ENCODE measurements around the gene AZIN2.
"Not testable (repeated sequence)": the region's sequence is repeated elsewhere in the genome, so short reads cannot be mapped to it uniquely, and the experiment has no call there.

Gene AZIN2

GRCh38 chr1:33061834-33062233, 19.1 kb upstream of the AZIN2 start:
- Histone ChIP-seq H3K4me1 (ENCODE audit: insufficient read depth, low read length) (no peaks in the 10 kb centered on the region), H3K27me3 (ENCODE audit: insufficient read depth, low read length) (no peaks in the 10 kb centered on the region), H3K9ac (ENCODE audit: low read depth, low read length) (no peak overlapping the region), H3K9me3 (ENCODE audit: insufficient read depth, low read depth, low read length) (peaks cover 31% of the 10 kb centered on the region), H3K36me3 (ENCODE audit: insufficient read depth, low read length) (no peaks in the 10 kb centered on the region), H3K4me3 (ENCODE audit: low read length) (no peak overlapping the region), H3K27ac (ENCODE audit: low read depth, low read length) (no peak overlapping the region)

- 95% methylated on average over 9 of the region's 9 CpGs for WGBS
- not testable (repeated sequence) for H3K4me3 ChIP-seq (ENCODE audit: low read length); H3K4me1 ChIP-seq (ENCODE audit: insufficient read depth, low read length); H3K36me3 ChIP-seq (ENCODE audit: insufficient read depth, low read length); H3K27ac ChIP-seq (ENCODE audit: low read depth, low read length); H3K27me3 ChIP-seq (ENCODE audit: insufficient read depth, low read length); H3K9ac ChIP-seq (ENCODE audit: low read depth, low read length)
- H3K9me3 ChIP-seq (ENCODE audit: insufficient read depth, low read depth, low read length): peaks cover 31% of the 10 kb centered on the region
Measured at GRCh38 chr1:33064284-33064683, 16.7 kb upstream of the AZIN2 start.

- Histone ChIP-seq H3K9ac (ENCODE audit: low read depth, low read length) (no peak overlapping the region), H3K9me3 (ENCODE audit: insufficient read depth, low read depth, low read length) (peaks cover 31% of the 10 kb centered on the region), H3K27me3 (ENCODE audit: insufficient read depth, low read length) (no peaks in the 10 kb centered on the region), H3K4me3 (ENCODE audit: low read length) (no peak overlapping the region), H3K36me3 (ENCODE audit: insufficient read depth, low read length) (no peaks in the 10 kb centered on the region), H3K4me1 (ENCODE audit: insufficient read depth, low read length) (no peaks in the 10 kb centered on the region), H3K27ac (ENCODE audit: low read depth, low read length) (peak overlapping the region; percentile 77; the same call in 1 of the 2 replicates)
- WGBS: 37% methylated on average over 10 of the region's 10 CpGs
Measured at GRCh38 chr1:33065301-33065700, 15.7 kb upstream of the AZIN2 start.

GRCh38 chr1:33066477-33066876, 14.5 kb upstream of the AZIN2 start:
- H3K9ac ChIP-seq (ENCODE audit: low read depth, low read length); H3K36me3 ChIP-seq (ENCODE audit: insufficient read depth, low read length); H3K27ac ChIP-seq (ENCODE audit: low read depth, low read length); H3K27me3 ChIP-seq (ENCODE audit: insufficient read depth, low read length); H3K4me1 ChIP-seq (ENCODE audit: insufficient read depth, low read length); H3K4me3 ChIP-seq (ENCODE audit: low read length): not testable (repeated sequence)
- 92% methylated on average over 3 of the region's 3 CpGs for WGBS
- H3K9me3 ChIP-seq (ENCODE audit: insufficient read depth, low read depth, low read length): peaks cover 31% of the 10 kb centered on the region

GRCh38 chr1:33068108-33068507, 12.8 kb upstream of the AZIN2 start:
- WGBS: 75% methylated on average over 1 of the region's 2 CpGs
- H3K27me3 ChIP-seq (ENCODE audit: insufficient read depth, low read length); H3K27ac ChIP-seq (ENCODE audit: low read depth, low read length); H3K36me3 ChIP-seq (ENCODE audit: insufficient read depth, low read length); H3K4me1 ChIP-seq (ENCODE audit: insufficient read depth, low read length); H3K4me3 ChIP-seq (ENCODE audit: low read length); H3K9ac ChIP-seq (ENCODE audit: low read depth, low read length): not testable (repeated sequence)
- peaks cover 19% of the 10 kb centered on the region for H3K9me3 ChIP-seq (ENCODE audit: insufficient read depth, low read depth, low read length)

GRCh38 chr1:33070628-33071027, 10.3 kb upstream of the AZIN2 start:
- Histone ChIP-seq H3K27ac (ENCODE audit: low read depth, low read length) (no peak overlapping the region), H3K9ac (ENCODE audit: low read depth, low read length) (no peak overlapping the region), H3K27me3 (ENCODE audit: insufficient read depth, low read length) (no peaks in the 10 kb centered on the region), H3K36me3 (ENCODE audit: insufficient read depth, low read length) (no peaks in the 10 kb centered on the region), H3K4me3 (ENCODE audit: low read length) (no peak overlapping the region), H3K9me3 (ENCODE audit: insufficient read depth, low read depth, low read length) (peaks cover 2% of the 10 kb centered on the region; the same call in 1 of the 2 replicates), H3K4me1 (ENCODE audit: insufficient read depth, low read length) (no peaks in the 10 kb centered on the region)
- 90% methylated on average over 1 of the region's 1 CpG for WGBS

- Histone ChIP-seq H3K9ac (ENCODE audit: low read depth, low read length) (no peak overlapping the region), H3K27ac (ENCODE audit: low read depth, low read length) (no peak overlapping the region), H3K4me3 (ENCODE audit: low read length) (no peak overlapping the region), H3K36me3 (ENCODE audit: insufficient read depth, low read length) (no peaks in the 10 kb centered on the region), H3K27me3 (ENCODE audit: insufficient read depth, low read length) (no peaks in the 10 kb centered on the region), H3K9me3 (ENCODE audit: insufficient read depth, low read depth, low read length) (no peaks in the 10 kb centered on the region), H3K4me1 (ENCODE audit: insufficient read depth, low read length) (no peaks in the 10 kb centered on the region)
- WGBS: 96% methylated on average over 2 of the region's 2 CpGs
Measured at GRCh38 chr1:33072707-33073106, 8.2 kb upstream of the AZIN2 start.

- Histone ChIP-seq H3K36me3 (ENCODE audit: insufficient read depth, low read length) (no peaks in the 10 kb centered on the region), H3K9ac (ENCODE audit: low read depth, low read length) (no peak overlapping the region), H3K27me3 (ENCODE audit: insufficient read depth, low read length) (no peaks in the 10 kb centered on the region), H3K27ac (ENCODE audit: low read depth, low read length) (no peak overlapping the region), H3K9me3 (ENCODE audit: insufficient read depth, low read depth, low read length) (no peaks in the 10 kb centered on the region), H3K4me3 (ENCODE audit: low read length) (no peak overlapping the region), H3K4me1 (ENCODE audit: insufficient read depth, low read length) (no peaks in the 10 kb centered on the region)
- WGBS: 78% methylated on average over 3 of the region's 4 CpGs
Measured at GRCh38 chr1:33074193-33074945, 6.6 kb upstream of the AZIN2 start.

GRCh38 chr1:33078030-33078591, 2.8 kb upstream of the AZIN2 start:
- Histone ChIP-seq H3K4me3 (ENCODE audit: low read length) (no peak overlapping the region), H3K36me3 (ENCODE audit: insufficient read depth, low read length) (no peaks in the 10 kb centered on the region), H3K27me3 (ENCODE audit: insufficient read depth, low read length) (peaks cover 27% of the 10 kb centered on the region), H3K9me3 (ENCODE audit: insufficient read depth, low read depth, low read length) (no peaks in the 10 kb centered on the region), H3K4me1 (ENCODE audit: insufficient read depth, low read length) (0 out of 2 replicates have a peak, but pooled peaks cover 5% of the 10 kb centered on the region), H3K9ac (ENCODE audit: low read depth, low read length) (no peak overlapping the region), H3K27ac (ENCODE audit: low read depth, low read length) (no peak overlapping the region)
- WGBS: 100% methylated on average over 1 of the region's 1 CpG

GRCh38 chr1:33080373-33080772, 580 bp upstream of the AZIN2 start:
- no peak overlapping the region for H3K27ac ChIP-seq (ENCODE audit: low read depth, low read length)
- peak overlapping the region; percentile 78 for H3K4me3 ChIP-seq (ENCODE audit: low read length)
- H3K36me3 ChIP-seq (ENCODE audit: insufficient read depth, low read length): no peaks in the 10 kb centered on the region
- H3K27me3 ChIP-seq (ENCODE audit: insufficient read depth, low read length): peaks cover 50% of the 10 kb centered on the region
- H3K4me1 ChIP-seq (ENCODE audit: insufficient read depth, low read length): 0 out of 2 replicates have a peak, but pooled peaks cover 5% of the 10 kb centered on the region
- 57% methylated on average over 6 of the region's 6 CpGs for WGBS
- no peaks in the 10 kb centered on the region for H3K9me3 ChIP-seq (ENCODE audit: insufficient read depth, low read depth, low read length)
- H3K9ac ChIP-seq (ENCODE audit: low read depth, low read length): peak overlapping the region; percentile 35; the same call in 1 of the 2 replicates

GRCh38 chr1:33081554-33082305, 777 bp downstream of the AZIN2 start:
- no peak overlapping the region for H3K27ac ChIP-seq (ENCODE audit: low read depth, low read length)
- H3K36me3 ChIP-seq (ENCODE audit: insufficient read depth, low read length): no peaks in the 10 kb centered on the region
- 5% methylated on average over 35 of the region's 35 CpGs for WGBS
- H3K4me3 ChIP-seq (ENCODE audit: low read length): peak overlapping the region; percentile 78
- H3K9me3 ChIP-seq (ENCODE audit: insufficient read depth, low read depth, low read length): no peaks in the 10 kb centered on the region
- H3K27me3 ChIP-seq (ENCODE audit: insufficient read depth, low read length): peaks cover 60% of the 10 kb centered on the region
- H3K4me1 ChIP-seq (ENCODE audit: insufficient read depth, low read length): 0 out of 2 replicates have a peak, but pooled peaks cover 5% of the 10 kb centered on the region
- no peak overlapping the region for H3K9ac ChIP-seq (ENCODE audit: low read depth, low read length)
